NCI-H1105 treated with DMSO at 0.1 percent for 48 hours (cell line): Measurements from ENCODE around the gene NR1I3.
"Not testable (repeated sequence)": the region's sequence is repeated elsewhere in the genome, so short reads cannot be mapped to it uniquely, and the experiment has no call there.

Experiments used
- DNase-seq: peaks from one replicate; lab custom pipeline; 2025; lab: John Stamatoyannopoulos, UW

Gene NR1I3, protein sequence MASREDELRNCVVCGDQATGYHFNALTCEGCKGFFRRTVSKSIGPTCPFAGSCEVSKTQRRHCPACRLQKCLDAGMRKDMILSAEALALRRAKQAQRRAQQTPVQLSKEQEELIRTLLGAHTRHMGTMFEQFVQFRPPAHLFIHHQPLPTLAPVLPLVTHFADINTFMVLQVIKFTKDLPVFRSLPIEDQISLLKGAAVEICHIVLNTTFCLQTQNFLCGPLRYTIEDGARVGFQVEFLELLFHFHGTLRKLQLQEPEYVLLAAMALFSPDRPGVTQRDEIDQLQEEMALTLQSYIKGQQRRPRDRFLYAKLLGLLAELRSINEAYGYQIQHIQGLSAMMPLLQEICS

GRCh38 chr1:161238039-161238473 lies at the start of gene NR1I3:
Gene NR1I3, minus strand, starts transcription at chr1:161238203. Its CDS starts 1,638 bp downstream, at chr1:161236565.
- DNase-seq, result no peak

- no peak for DNase-seq
Observed at GRCh38 chr1:161287482-161288054, 49.6 kb upstream of the NR1I3 start.

DNA sequence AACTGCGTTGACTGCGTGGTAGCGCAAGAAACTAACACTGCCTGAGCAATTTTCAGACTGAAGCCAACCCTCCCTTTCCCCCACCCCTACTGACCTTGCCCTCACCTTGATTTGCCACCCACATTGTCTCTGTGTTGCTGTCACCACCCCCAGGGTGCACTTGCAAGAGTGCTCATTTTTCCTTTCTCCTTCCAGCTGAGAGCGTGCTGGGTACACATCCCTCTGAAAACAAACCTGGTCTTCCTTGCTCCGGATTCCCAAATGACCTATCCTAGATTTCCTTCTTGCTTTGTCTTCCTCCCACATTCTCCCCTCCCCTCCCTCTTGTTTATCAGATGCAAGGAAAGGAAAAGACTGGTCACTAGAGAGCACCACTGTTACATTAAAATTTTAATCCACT lies 47.5 kb upstream of the NR1I3 start:
- no peak for DNase-seq

- DNase-seq, result no peak
Observed at GRCh38 chr1:161285113-161285512, 47.1 kb upstream of the NR1I3 start.

DNA sequence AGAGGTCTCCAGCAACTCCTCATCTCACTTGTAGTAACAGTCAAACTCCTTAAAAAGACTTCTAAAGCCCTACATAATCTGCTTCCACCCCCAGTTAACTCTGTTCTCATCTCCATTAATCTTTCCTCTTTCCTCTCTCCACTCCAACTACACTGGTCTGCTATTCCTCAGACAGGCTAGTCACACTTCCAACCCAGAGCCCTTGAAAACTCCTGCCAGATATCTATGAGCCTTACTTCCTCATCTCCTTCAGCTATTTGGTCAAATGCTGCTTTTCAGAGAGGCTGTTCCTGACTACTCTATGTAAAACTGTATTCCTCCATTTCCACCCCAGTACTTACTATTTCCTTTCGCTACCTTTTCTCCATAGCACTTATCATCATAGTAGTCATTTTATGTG lies 45.0 kb upstream of the NR1I3 start:
- DNase-seq, result no peak

DNA sequence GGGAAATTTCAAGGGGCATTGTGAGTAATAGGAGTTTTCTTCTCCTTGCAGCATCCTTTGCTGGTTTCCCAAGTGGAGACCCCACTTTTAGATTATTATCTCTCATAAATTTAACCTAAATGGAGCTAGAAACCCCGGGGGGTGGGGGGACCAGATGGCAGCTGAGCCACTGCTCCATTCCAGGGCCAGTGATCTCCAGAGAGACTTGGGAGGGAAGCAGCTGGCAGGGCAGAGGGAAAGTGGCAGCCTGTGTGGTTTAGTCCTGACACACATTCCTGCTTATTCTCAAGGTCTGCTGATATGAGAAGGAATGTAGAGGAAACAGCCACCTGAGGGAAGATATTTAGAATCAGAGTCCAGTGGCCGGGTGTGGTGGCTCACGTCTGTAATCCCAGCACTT lies 36.9 kb upstream of the NR1I3 start:
- no peak for DNase-seq

DNA sequence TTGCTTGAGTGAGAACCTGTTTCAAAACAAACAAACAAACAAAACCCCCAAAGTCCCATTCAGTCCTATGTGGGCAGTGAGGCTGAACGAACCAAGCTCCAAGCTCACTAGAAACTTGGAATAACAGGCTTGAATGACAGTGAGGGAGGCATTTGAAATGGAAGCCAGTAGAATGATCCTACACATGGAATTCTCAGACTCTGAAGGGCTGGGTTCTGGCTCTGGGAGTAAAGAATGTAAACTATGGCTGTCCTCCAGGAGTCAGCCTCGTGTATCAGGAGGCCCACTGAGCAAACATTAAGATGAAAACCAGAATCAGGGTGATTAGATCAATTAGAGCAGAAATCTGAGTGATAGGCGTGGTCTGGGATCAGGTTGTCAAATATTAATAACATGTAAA lies 35.4 kb upstream of the NR1I3 start:
- DNase-seq, result no peak

DNA sequence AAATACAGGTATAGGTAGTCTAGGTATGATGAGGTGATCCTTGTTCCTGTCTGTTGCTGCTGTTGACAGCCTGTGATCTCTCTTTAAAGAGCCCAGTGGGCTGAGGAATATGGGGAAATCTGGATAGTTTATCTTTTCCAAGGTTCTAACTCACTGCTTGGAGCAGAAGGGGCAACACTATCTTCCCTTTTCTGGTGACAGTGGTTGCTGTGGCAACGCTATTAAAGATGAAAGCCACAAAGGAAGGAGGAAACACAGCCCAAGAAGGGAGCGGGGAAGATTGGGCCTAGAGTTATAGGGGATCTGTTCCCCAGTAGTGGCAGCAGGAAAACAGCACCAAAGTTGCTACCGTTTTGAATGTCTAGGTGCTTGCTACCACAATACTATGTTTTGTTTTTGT lies 29.3 kb upstream of the NR1I3 start:
- no peak for DNase-seq

DNA sequence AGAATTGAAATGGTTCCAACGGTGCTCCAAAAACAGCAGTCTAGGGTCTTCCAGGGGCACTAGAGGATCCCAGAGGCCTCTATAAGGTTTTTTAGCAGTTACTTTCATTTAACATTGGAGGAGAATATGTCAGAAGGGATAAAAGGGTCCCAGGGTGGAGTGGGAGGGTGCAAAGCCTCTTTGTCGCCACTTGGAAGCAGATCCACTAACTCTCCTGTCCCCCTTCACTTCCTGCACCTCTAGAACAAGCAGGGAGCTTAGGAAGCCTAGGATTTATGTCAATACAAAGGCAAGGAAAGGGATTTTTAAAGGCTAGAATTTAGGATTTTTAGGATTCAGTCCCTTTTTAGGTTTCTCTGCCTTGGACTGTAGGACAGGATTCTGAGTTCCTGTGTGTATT lies 28.8 kb upstream of the NR1I3 start:
- DNase-seq, result no peak

- DNase-seq, result no peak
Observed at GRCh38 chr1:161266202-161266601, 28.2 kb upstream of the NR1I3 start.

- no peak for DNase-seq
Observed at GRCh38 chr1:161265305-161265704, 27.3 kb upstream of the NR1I3 start.

- DNase-seq, result no peak
Observed at GRCh38 chr1:161261261-161262235, 23.5 kb upstream of the NR1I3 start.

DNA sequence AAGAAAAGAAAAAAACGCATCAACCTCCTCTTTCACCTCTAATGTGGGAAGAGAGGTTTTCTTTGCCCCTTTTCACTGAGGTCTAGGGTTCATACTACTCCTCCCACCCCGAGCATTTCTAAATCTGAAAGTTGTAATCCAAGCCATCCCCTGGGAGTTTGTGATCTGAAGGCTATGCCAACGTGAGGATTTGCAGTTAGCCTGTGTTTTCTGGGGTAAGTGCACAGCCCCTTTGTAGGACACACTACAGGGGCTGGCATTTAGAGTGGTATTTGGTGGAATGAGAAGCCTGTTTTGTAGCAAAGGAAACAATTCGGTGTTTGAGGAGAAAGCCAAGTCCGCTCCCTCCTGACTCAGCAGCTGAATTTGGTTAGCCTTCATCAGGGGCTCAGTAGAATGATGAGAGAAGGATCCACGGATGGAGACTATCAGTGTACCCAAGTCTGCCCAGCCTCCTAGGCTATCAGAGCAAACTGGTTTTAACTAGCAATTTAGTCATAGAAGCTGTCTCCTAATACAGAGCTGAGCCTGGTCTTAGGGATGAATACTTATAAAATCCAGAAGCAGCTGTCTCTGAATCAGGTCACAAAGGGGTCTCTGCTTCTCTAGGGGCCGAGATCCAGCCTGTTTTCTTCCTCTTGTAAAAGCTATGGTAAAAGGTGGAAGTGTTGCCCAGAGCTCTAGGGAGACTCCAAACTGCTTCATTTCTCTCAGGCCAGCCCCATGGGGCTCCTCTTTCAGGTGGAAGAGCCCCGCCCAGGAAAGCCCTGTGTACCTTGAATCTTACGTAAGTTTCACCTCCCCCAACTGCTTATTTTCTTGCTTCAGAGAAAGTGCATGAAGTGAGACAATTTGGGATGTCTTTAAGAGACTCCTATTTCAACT lies 22.6 kb upstream of the NR1I3 start:
- DNase-seq, result no peak

DNA sequence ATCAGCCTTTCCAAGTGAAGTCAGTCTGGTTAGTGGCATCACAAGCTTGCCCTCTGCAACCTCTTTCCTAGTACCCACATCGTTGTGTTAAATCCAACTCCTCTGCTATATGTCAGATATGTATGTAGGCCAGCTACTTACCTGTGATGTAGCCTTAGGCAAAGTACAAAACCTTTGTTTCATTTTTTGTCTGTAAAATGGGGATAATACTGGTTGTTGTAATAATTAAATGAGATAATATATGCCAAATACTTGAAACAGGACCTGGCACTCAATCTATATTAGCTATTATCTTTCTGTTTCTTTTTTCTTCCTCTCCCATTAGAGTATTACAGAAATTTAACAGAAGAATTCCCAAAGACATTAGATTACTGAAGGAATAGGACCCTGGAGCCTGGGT lies 21.8 kb upstream of the NR1I3 start:
- no peak for DNase-seq

DNA sequence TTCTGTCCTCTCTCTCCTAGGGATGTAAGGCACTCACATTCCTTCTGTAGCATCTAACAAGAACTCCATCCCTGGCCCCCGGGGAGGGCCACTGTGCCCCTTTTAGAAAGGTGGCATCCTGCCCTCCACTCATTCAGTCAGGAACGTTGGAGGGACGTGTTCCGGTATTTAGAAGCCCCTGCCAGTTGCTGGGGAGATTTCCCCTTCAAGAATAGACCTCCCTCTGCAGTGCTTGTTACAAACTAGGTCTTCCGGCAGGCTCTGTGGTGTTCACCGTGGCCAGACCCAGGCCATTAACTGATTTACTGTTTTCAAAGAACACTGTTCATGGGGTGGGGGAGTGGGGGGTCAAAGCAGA lies 21.3 kb upstream of the NR1I3 start:
- DNase-seq, result no peak

DNA sequence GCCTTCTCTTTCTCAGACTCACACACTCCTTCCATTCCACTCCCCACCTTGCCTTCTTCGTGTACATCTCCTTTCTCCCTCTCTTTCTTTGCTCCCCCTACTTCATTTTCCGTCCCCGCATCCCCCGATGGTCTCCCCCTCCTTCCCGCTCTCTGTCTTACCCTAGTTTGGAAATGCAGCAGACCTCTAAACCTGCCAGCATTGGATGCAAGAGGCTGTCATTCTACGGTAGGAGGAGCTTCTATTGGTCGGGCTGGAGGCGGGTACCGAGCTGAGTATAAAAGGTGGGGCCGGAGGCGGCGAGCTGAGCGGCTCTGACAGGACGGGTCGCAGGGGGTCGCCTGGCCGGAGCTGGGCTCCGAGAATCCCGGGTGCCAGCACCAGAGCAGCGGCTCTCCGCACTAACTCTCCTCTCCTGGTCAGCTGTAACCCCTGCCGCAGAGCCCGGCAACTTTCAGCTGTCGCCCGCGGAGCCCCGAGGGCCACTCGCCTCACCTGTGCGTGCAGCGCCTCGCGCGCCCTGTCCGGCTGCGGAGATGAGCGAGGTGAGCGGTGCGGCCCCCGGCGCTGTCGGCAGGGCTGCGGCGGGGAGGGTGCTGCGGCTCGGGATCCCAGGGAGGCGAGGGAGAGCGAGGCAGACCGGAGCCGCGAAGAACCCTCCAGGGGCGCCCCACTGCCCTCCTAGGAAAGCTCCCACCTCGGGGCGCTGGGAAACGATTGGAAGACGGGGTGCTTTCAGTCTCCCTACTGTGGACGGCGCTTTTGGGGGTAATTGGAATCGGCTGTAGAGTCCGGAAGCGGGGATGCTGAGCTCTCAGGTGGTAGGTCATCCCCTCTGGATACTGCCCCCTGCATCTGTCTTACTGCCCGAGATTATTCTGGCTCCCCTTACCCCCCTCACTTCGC lies 20.7 kb upstream of the NR1I3 start, which contains the start of gene PCP4L1:
PCP4L1 (plus strand) TSS at position 307 of the 906 bp plus-strand sequence; CDS start at position 537, 230 bp downstream.
- peak; percentile 73 for DNase-seq

- not testable (repeated sequence) for DNase-seq
Observed at GRCh38 chr1:161257109-161257508, 19.1 kb upstream of the NR1I3 start.

DNA sequence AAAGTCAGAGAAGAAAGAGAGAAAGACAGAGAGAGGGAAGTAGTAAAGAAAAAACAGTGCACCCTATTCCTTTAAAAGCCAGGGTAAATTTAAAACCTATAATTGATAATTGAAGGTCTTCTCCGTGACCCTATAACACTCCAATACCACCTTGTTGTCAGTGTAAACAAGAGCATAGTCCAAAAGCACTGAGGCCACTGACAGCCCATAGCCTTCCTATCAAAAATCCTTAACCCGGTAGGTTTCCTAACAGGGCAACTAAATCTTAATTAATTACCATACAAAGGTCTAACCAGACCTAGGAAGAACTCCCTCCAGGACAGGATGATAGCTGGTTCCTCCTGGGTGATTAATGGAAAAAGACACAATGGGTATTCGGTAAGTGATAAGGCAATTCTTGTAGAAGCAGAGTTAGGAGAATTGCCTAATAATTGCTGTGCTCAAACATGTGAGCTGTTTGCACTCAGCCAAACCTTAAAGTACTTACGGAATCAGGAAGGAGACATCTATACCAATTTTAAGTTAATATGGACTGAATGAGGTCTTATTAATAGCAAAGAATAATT lies 18.0 kb upstream of the NR1I3 start:
- DNase-seq, result not testable (repeated sequence)

- not testable (repeated sequence) for DNase-seq
Observed at GRCh38 chr1:161255302-161255701, 17.3 kb upstream of the NR1I3 start.

GRCh38 chr1:161251579-161251978 lies 13.6 kb upstream of the NR1I3 start:
- DNase-seq, result no peak
